Activated T-cell treated with anti-CD3 and anti-CD28 coated beads, Interleukin-2, amount 50 U/mL, for 24 hours (primary cell): ENCODE data around the gene NELL1.

Experiments
- DNase-seq: peaks from one replicate; pipeline ENCODE4 v3.0.0-alpha.2; 2020
- H3K27ac Mint-ChIP-seq: 2 replicates; pipeline ENCODE4 v1.8.0; 2020; ENCODE audit warnings: mild to moderate bottlenecking, mixed read lengths
- H3K27me3 Mint-ChIP-seq: 2 replicates; pipeline ENCODE4 v1.8.0; 2020; ENCODE audit warnings: mixed read lengths
- H3K36me3 Mint-ChIP-seq: 2 replicates; pipeline ENCODE4 v1.8.0; 2020; ENCODE audit warnings: low read depth, mixed read lengths
- H3K4me1 Mint-ChIP-seq: 2 replicates; pipeline ENCODE4 v1.8.0; 2020; ENCODE audit warnings: low read depth, mixed read lengths
- H3K4me3 Mint-ChIP-seq: 2 replicates; pipeline ENCODE4 v1.8.0; 2020; ENCODE audit warnings: mild to moderate bottlenecking, moderate library complexity, mixed read lengths
- H3K9me3 Mint-ChIP-seq: 2 replicates; pipeline ENCODE4 v1.8.0; 2020; ENCODE audit warnings: mixed read lengths

NELL1 gene

GRCh38 chr11:20707876-20708275 is 38.5 kb downstream of the NELL1 start:
- peaks cover 8% of the 10 kb centered on the region for H3K9me3 Mint-ChIP-seq
- H3K27ac Mint-ChIP-seq, result no peak overlapping the region
- H3K27me3 Mint-ChIP-seq, result no peaks in the 10 kb centered on the region
- no peaks in the 10 kb centered on the region for H3K36me3 Mint-ChIP-seq
- DNase-seq, result no peak
- no peak overlapping the region for H3K4me3 Mint-ChIP-seq
- H3K4me1 Mint-ChIP-seq, result no peaks in the 10 kb centered on the region

- Mint-ChIP-seq H3K36me3 (no peaks in the 10 kb centered on the region), H3K4me3 (no peak overlapping the region), H3K4me1 (no peaks in the 10 kb centered on the region), H3K27ac (no peak overlapping the region), H3K9me3 (no peaks in the 10 kb centered on the region), H3K27me3 (no peaks in the 10 kb centered on the region)
- DNase-seq, result no peak
These were observed 43.5 kb downstream of the NELL1 start for GRCh38 chr11:20712912-20713311.

- H3K27ac Mint-ChIP-seq, result no peak overlapping the region
- H3K4me3 Mint-ChIP-seq, result no peak overlapping the region
- DNase-seq, result no peak
- no peaks in the 10 kb centered on the region for H3K36me3 Mint-ChIP-seq
- H3K4me1 Mint-ChIP-seq, result no peaks in the 10 kb centered on the region
- no peaks in the 10 kb centered on the region for H3K27me3 Mint-ChIP-seq
- no peaks in the 10 kb centered on the region for H3K9me3 Mint-ChIP-seq
These were observed 46.1 kb downstream of the NELL1 start for GRCh38 chr11:20715464-20715863.

GRCh38 chr11:20715931-20716330 is 46.5 kb downstream of the NELL1 start:
- no peak for DNase-seq
- Mint-ChIP-seq H3K9me3 (no peaks in the 10 kb centered on the region), H3K27ac (no peak overlapping the region), H3K36me3 (no peaks in the 10 kb centered on the region), H3K4me3 (no peak overlapping the region), H3K27me3 (no peaks in the 10 kb centered on the region), H3K4me1 (no peaks in the 10 kb centered on the region)

GRCh38 chr11:20719821-20720220 is 50.4 kb downstream of the NELL1 start:
- Mint-ChIP-seq H3K27ac (no peak overlapping the region), H3K4me3 (no peak overlapping the region), H3K4me1 (no peaks in the 10 kb centered on the region), H3K36me3 (no peaks in the 10 kb centered on the region), H3K27me3 (no peaks in the 10 kb centered on the region), H3K9me3 (peaks cover 3% of the 10 kb centered on the region)
- DNase-seq, result no peak

GRCh38 chr11:20723366-20723765 is 54.0 kb downstream of the NELL1 start:
- no peak overlapping the region for H3K4me3 Mint-ChIP-seq
- no peaks in the 10 kb centered on the region for H3K4me1 Mint-ChIP-seq
- no peaks in the 10 kb centered on the region for H3K27me3 Mint-ChIP-seq
- no peaks in the 10 kb centered on the region for H3K36me3 Mint-ChIP-seq
- H3K27ac Mint-ChIP-seq, result no peak overlapping the region
- H3K9me3 Mint-ChIP-seq, result peaks cover 8% of the 10 kb centered on the region
- no peak for DNase-seq

GRCh38 chr11:20729597-20730105 is 60.3 kb downstream of the NELL1 start:
- Mint-ChIP-seq H3K4me1 (no peaks in the 10 kb centered on the region), H3K36me3 (no peaks in the 10 kb centered on the region), H3K4me3 (no peak overlapping the region), H3K27me3 (no peaks in the 10 kb centered on the region), H3K27ac (no peak overlapping the region), H3K9me3 (peaks cover 7% of the 10 kb centered on the region)
- DNase-seq, result no peak

GRCh38 chr11:20731676-20732215 is 62.4 kb downstream of the NELL1 start:
- Mint-ChIP-seq H3K27ac (no peak overlapping the region), H3K36me3 (no peaks in the 10 kb centered on the region), H3K27me3 (no peaks in the 10 kb centered on the region), H3K9me3 (peaks cover 2% of the 10 kb centered on the region), H3K4me3 (no peak overlapping the region), H3K4me1 (no peaks in the 10 kb centered on the region)
- no peak for DNase-seq

- no peak overlapping the region for H3K4me3 Mint-ChIP-seq
- H3K4me1 Mint-ChIP-seq, result no peaks in the 10 kb centered on the region
- peaks cover 4% of the 10 kb centered on the region for H3K9me3 Mint-ChIP-seq
- DNase-seq, result no peak
- no peaks in the 10 kb centered on the region for H3K36me3 Mint-ChIP-seq
- H3K27me3 Mint-ChIP-seq, result no peaks in the 10 kb centered on the region
- H3K27ac Mint-ChIP-seq, result no peak overlapping the region
These were observed 69.7 kb downstream of the NELL1 start for GRCh38 chr11:20739107-20739506.

- Mint-ChIP-seq H3K27ac (no peak overlapping the region), H3K4me1 (no peaks in the 10 kb centered on the region), H3K9me3 (peaks cover 4% of the 10 kb centered on the region), H3K36me3 (no peaks in the 10 kb centered on the region), H3K27me3 (no peaks in the 10 kb centered on the region), H3K4me3 (no peak overlapping the region)
- no peak for DNase-seq
These were observed 70.2 kb downstream of the NELL1 start for GRCh38 chr11:20739577-20739976.

- Mint-ChIP-seq H3K27me3 (no peaks in the 10 kb centered on the region), H3K4me1 (no peaks in the 10 kb centered on the region), H3K36me3 (no peaks in the 10 kb centered on the region), H3K9me3 (peaks cover 2% of the 10 kb centered on the region), H3K4me3 (no peak overlapping the region), H3K27ac (no peak overlapping the region)
- no peak for DNase-seq
These were observed 85.5 kb downstream of the NELL1 start for GRCh38 chr11:20754933-20755332.

GRCh38 chr11:20759541-20759940 is 90.2 kb downstream of the NELL1 start:
- Mint-ChIP-seq H3K9me3 (no peaks in the 10 kb centered on the region), H3K27ac (no peak overlapping the region), H3K36me3 (no peaks in the 10 kb centered on the region), H3K4me1 (no peaks in the 10 kb centered on the region), H3K4me3 (no peak overlapping the region), H3K27me3 (no peaks in the 10 kb centered on the region)
- DNase-seq, result no peak

GRCh38 chr11:20760811-20761210 is 91.4 kb downstream of the NELL1 start:
- no peak for DNase-seq
- H3K36me3 Mint-ChIP-seq, result no peaks in the 10 kb centered on the region
- no peaks in the 10 kb centered on the region for H3K4me1 Mint-ChIP-seq
- no peak overlapping the region for H3K27ac Mint-ChIP-seq
- H3K9me3 Mint-ChIP-seq, result no peaks in the 10 kb centered on the region
- no peaks in the 10 kb centered on the region for H3K27me3 Mint-ChIP-seq
- no peak overlapping the region for H3K4me3 Mint-ChIP-seq

- H3K27ac Mint-ChIP-seq, result no peak overlapping the region
- no peaks in the 10 kb centered on the region for H3K9me3 Mint-ChIP-seq
- no peak for DNase-seq
- H3K36me3 Mint-ChIP-seq, result no peaks in the 10 kb centered on the region
- H3K4me1 Mint-ChIP-seq, result no peaks in the 10 kb centered on the region
- H3K27me3 Mint-ChIP-seq, result no peaks in the 10 kb centered on the region
- H3K4me3 Mint-ChIP-seq, result no peak overlapping the region
These were observed 92.9 kb downstream of the NELL1 start for GRCh38 chr11:20762116-20762844.

GRCh38 chr11:20762980-20763379 is 93.6 kb downstream of the NELL1 start:
- Mint-ChIP-seq H3K4me3 (no peak overlapping the region), H3K4me1 (no peaks in the 10 kb centered on the region), H3K36me3 (no peaks in the 10 kb centered on the region), H3K27me3 (no peaks in the 10 kb centered on the region), H3K27ac (no peak overlapping the region), H3K9me3 (no peaks in the 10 kb centered on the region)
- DNase-seq, result no peak
